HG03159 (cell line): ENCODE measurements around the gene TMEM175.
"Not testable (repeated sequence)": the region's sequence is repeated elsewhere in the genome, so short reads cannot be mapped to it uniquely, and the experiment has no call there.

ENCODE experiments used
- ATAC-seq: cut with Tn5 transposase; IDR thresholded peaks from one replicate; pipeline ENCODE4 v1.9.1; 2021; ENCODE audit warnings: mild to moderate bottlenecking, moderate library complexity; ENCODE audit not compliant: unreplicated experiment

The TMEM175 gene

DNA sequence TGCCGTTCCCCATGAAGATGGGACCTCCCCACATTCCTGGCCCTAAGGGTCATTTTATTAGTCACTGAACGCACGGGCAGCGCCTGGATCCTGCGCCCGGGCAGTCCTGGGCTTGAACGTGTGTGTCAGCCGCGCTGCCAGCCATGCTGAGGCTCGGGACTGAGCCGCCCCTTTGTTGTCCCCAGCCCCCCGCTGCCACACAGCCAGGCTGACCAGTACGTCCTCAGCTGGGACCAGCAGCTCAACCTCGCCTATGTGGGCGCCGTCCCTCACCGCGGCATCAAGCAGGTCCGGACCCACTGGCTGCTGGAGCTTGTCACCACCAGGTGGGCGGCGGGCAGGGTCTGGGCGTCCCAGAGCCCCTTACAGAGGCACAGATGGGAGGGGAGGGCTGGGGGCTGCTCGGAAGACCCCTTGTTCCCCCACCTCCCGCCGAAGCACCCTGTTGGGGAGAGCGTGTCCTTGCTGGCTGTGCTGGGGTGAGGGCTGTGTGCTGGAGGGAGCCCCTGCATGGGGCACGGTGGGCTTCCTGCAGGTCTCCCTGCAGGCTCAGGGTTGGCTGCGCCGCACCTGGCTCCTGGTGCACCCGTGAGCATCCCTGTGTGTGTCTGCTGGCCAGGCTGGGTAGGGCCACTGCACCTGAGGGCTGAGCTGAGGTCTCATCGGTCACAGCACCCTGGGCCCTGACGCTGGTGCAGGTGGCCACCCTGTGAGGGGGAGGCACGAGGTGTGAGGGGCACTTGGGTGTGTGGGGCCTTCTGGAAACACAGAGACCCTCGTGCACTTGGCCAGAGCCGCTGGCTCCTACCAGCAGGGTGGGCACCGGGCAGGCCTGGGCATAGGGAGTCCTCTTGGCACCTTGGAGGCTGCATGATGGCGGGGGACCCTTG, 55.6 kb downstream of the TMEM175 start:
- no peak for ATAC-seq

GRCh38 chr4:988726-989721, 56.8 kb downstream of the TMEM175 start:
- ATAC-seq = no peak

- ATAC-seq = no peak
Observed at GRCh38 chr4:989722-990471, 57.6 kb downstream of the TMEM175 start.

- ATAC-seq = no peak
Observed at GRCh38 chr4:990746-991367, 58.6 kb downstream of the TMEM175 start.

GRCh38 chr4:991451-992296, 59.4 kb downstream of the TMEM175 start:
- ATAC-seq = no peak

DNA sequence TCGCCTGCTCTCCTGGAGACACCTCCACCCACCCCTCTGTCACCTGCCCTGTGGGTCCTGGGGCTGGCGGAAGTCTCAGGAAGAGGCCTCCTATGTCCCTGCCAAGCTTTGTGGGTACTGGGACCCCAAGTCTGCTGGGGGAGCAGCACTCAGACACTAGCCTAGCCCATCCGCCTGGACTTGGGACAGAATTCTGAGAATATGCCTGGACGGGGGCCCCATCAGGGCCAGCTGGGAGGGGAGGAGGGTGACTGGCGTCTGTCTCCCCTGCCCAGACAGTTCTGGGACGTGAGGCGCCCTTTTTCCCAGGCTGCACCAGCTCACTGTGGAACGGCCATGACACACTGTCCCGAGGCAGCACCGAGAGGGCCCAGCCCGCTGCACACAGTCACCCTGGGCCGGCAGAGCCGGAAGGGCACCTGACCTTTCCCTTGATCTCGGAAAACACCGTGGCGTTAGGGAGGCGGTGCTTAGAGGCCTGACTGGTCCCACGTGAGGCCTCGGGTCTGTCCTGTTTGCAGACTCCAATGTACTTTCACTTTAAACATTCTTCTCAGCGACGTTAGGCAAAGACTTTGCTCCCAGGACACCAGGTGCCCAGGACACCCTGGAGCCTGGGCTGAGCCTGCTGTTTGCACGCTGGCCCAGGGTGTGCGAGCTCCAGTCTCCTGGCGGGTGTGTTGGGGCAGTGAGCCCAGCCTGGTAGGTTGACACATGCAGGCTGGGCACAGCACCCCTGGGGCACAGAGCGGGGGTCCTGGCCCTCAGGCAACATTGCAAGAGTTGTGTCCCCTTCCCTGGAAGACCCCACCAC, 60.2 kb downstream of the TMEM175 start:
- ATAC-seq = no peak

GRCh38 chr4:993111-994029, 61.1 kb downstream of the TMEM175 start, which contains the start of gene SLC26A1:
Gene SLC26A1 (minus strand): TSS chr4:993404. CDS start chr4:991703, 1,701 bp downstream.
- no peak for ATAC-seq

- ATAC-seq = no peak
Observed at GRCh38 chr4:995311-996026, 63.2 kb downstream of the TMEM175 start.

GRCh38 chr4:996030-996996, 64.1 kb downstream of the TMEM175 start:
- no peak for ATAC-seq

GRCh38 chr4:996997-997374, 64.7 kb downstream of the TMEM175 start:
- no peak for ATAC-seq

DNA sequence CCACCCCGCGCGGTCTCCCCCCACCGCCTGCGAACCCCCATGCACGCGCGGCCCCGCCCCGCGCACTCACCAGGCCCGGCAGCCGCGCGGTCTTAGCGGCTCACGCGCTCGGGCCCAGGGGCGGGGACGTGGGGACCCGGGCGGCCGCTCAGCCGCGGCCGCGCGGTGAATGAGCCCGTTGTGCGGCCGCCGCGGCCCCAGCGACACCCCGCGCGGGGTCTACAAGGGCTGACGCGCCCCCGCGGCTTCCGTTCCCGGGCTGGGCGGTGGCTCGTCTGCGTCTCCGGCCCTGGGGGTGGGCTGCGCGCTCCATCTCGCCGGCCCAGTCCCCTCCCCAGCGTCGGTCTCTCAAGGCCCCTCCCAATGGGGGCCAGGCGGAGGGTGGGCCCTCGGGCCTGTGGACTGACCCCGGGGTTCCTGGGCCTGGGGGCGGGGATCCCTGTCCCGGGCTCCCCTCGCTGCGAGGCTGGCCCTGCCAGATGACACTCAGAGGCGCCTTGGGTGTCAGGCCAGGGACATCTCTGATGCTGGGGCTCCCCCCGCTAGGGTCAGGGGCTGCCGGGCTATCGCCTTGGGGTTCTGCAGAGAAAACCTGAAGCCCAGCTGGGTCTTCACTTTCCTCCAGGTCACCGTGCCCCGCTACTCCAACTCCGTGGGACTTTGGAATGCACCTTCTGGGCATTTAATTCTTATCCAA, 65.3 kb downstream of the TMEM175 start:
- no peak for ATAC-seq

- ATAC-seq = no peak
Observed at GRCh38 chr4:998096-998691, 65.9 kb downstream of the TMEM175 start.

- not testable (repeated sequence) for ATAC-seq
Observed at GRCh38 chr4:999240-999863, 67.1 kb downstream of the TMEM175 start.

GRCh38 chr4:999882-1000425, 67.7 kb downstream of the TMEM175 start:
- ATAC-seq = no peak
